Duodenal mucosa (tissue), 2 donors: ENCODE results near the gene HDAC8.

Experiments
- H3K27ac ChIP-seq: one replicate; pipeline ENCODE4 v1.7.0; 2013; ENCODE audit warnings: low read depth, low read length
- H3K27me3 ChIP-seq, 2 donors: one replicate each; pipeline ENCODE4 v1.7.0; 2013; ENCODE audit warnings: low read length in 2 of 2, control low read depth in 1 of 2; ENCODE audit not compliant: insufficient read depth in 2 of 2, control insufficient read depth in 1 of 2
- H3K36me3 ChIP-seq, 2 donors: one replicate each; pipeline ENCODE4 v1.7.0; 2013; ENCODE audit warnings: low read length in 2 of 2, control low read depth in 1 of 2; ENCODE audit not compliant: insufficient read depth in 2 of 2, control insufficient read depth in 1 of 2
- H3K4me1 ChIP-seq, 2 donors: one replicate each; pipeline ENCODE4 v1.7.0; 2013; ENCODE audit warnings: low read length in 2 of 2, control low read depth in 1 of 2; ENCODE audit not compliant: insufficient read depth in 2 of 2, control insufficient read depth in 1 of 2
- H3K4me3 ChIP-seq, 2 donors: one replicate each; pipeline ENCODE4 v1.7.0; 2013; ENCODE audit warnings: low read length in 2 of 2, low read depth in 1 of 2
- H3K9ac ChIP-seq, 2 donors: one replicate each; pipeline ENCODE4 v1.7.0; 2013; ENCODE audit warnings: low read length in 2 of 2, low read depth in 1 of 2
- H3K9me3 ChIP-seq, 2 donors: one replicate each; pipeline ENCODE4 v1.7.0; 2013; ENCODE audit warnings: low read length in 2 of 2, control low read depth in 1 of 2; ENCODE audit not compliant: control insufficient read depth in 1 of 2

The HDAC8 gene

GRCh38 chrX:72304877-72305276 lies 267.8 kb downstream of the HDAC8 start:
- no peaks in the 10 kb centered on the region for H3K36me3 ChIP-seq
- H3K4me1 ChIP-seq, result peaks cover 13 to 25% of the 10 kb centered on the region in 2 donors
- no peak overlapping the region for H3K9ac ChIP-seq
- H3K27ac ChIP-seq, result no peak overlapping the region
- peaks cover 17 to 36% of the 10 kb centered on the region in 2 donors for H3K27me3 ChIP-seq
- no peaks in the 10 kb centered on the region for H3K9me3 ChIP-seq
- H3K4me3 ChIP-seq, result peak overlapping the region in 1 of 2 donors; percentile 51

GRCh38 chrX:72301781-72302180 lies 270.9 kb downstream of the HDAC8 start:
- Histone ChIP-seq H3K4me3 (no peak overlapping the region), H3K9ac (no peak overlapping the region), H3K36me3 (no peaks in the 10 kb centered on the region), H3K27me3 (peaks cover 12 to 26% of the 10 kb centered on the region in 2 donors), H3K27ac (no peak overlapping the region), H3K9me3 (no peaks in the 10 kb centered on the region), H3K4me1 (peaks cover 0 to 8% of the 10 kb centered on the region in 2 donors)

- Histone ChIP-seq H3K27me3 (peaks cover 12 to 18% of the 10 kb centered on the region in 2 donors), H3K4me1 (no peaks in the 10 kb centered on the region), H3K4me3 (no peak overlapping the region), H3K9me3 (no peaks in the 10 kb centered on the region), H3K36me3 (no peaks in the 10 kb centered on the region), H3K9ac (no peak overlapping the region), H3K27ac (no peak overlapping the region)
Measured at GRCh38 chrX:72299891-72300630, 272.6 kb downstream of the HDAC8 start.

- Histone ChIP-seq H3K36me3 (no peaks in the 10 kb centered on the region), H3K27me3 (peaks cover 3 to 9% of the 10 kb centered on the region in 2 donors), H3K4me1 (no peaks in the 10 kb centered on the region), H3K4me3 (no peak overlapping the region), H3K27ac (no peak overlapping the region), H3K9me3 (no peaks in the 10 kb centered on the region), H3K9ac (no peak overlapping the region)
Measured at GRCh38 chrX:72297953-72298730, 274.5 kb downstream of the HDAC8 start.

GRCh38 chrX:72296991-72297390 lies 275.7 kb downstream of the HDAC8 start:
- H3K9ac ChIP-seq, result no peak overlapping the region
- no peaks in the 10 kb centered on the region for H3K4me1 ChIP-seq
- H3K27me3 ChIP-seq, result no peaks in the 10 kb centered on the region
- H3K9me3 ChIP-seq, result no peaks in the 10 kb centered on the region
- H3K36me3 ChIP-seq, result no peaks in the 10 kb centered on the region
- H3K4me3 ChIP-seq, result no peak overlapping the region
- no peak overlapping the region for H3K27ac ChIP-seq

- H3K9ac ChIP-seq, result no peak overlapping the region
- H3K4me1 ChIP-seq, result no peaks in the 10 kb centered on the region
- no peaks in the 10 kb centered on the region for H3K9me3 ChIP-seq
- no peak overlapping the region for H3K4me3 ChIP-seq
- no peaks in the 10 kb centered on the region for H3K36me3 ChIP-seq
- H3K27ac ChIP-seq, result no peak overlapping the region
- no peaks in the 10 kb centered on the region for H3K27me3 ChIP-seq
Measured at GRCh38 chrX:72295745-72296144, 276.9 kb downstream of the HDAC8 start.

- no peak overlapping the region for H3K27ac ChIP-seq
- no peaks in the 10 kb centered on the region for H3K36me3 ChIP-seq
- H3K4me1 ChIP-seq, result no peaks in the 10 kb centered on the region
- H3K9me3 ChIP-seq, result no peaks in the 10 kb centered on the region
- H3K9ac ChIP-seq, result no peak overlapping the region
- no peak overlapping the region for H3K4me3 ChIP-seq
- H3K27me3 ChIP-seq, result no peaks in the 10 kb centered on the region
Measured at GRCh38 chrX:72294497-72294896, 278.1 kb downstream of the HDAC8 start.

- Histone ChIP-seq H3K4me3 (no peak overlapping the region), H3K4me1 (no peaks in the 10 kb centered on the region), H3K9ac (no peak overlapping the region), H3K9me3 (no peaks in the 10 kb centered on the region), H3K27me3 (no peaks in the 10 kb centered on the region), H3K27ac (no peak overlapping the region), H3K36me3 (no peaks in the 10 kb centered on the region)
Measured at GRCh38 chrX:72282302-72282701, 290.3 kb downstream of the HDAC8 start.

GRCh38 chrX:72280321-72280845 lies 292.3 kb downstream of the HDAC8 start:
- Histone ChIP-seq H3K27ac (no peak overlapping the region), H3K27me3 (no peaks in the 10 kb centered on the region), H3K4me1 (peaks cover 7 to 9% of the 10 kb centered on the region in 2 donors), H3K4me3 (no peak overlapping the region), H3K36me3 (peaks cover 0 to 6% of the 10 kb centered on the region in 2 donors), H3K9ac (no peak overlapping the region), H3K9me3 (no peaks in the 10 kb centered on the region)
